HG02970 (cell line): ENCODE measurements around the gene POU2F3.
"Not testable (repeated sequence)": the region's sequence is repeated elsewhere in the genome, so short reads cannot be mapped to it uniquely, and the experiment has no call there.

Experiments used
- ATAC-seq: cut with Tn5 transposase; IDR thresholded peaks from one replicate; pipeline ENCODE4 v1.9.1; 2021; ENCODE audit warnings: mild to moderate bottlenecking, moderate library complexity, moderate number of reproducible peaks; ENCODE audit not compliant: unreplicated experiment, low FRiP score

The POU2F3 gene

DNA sequence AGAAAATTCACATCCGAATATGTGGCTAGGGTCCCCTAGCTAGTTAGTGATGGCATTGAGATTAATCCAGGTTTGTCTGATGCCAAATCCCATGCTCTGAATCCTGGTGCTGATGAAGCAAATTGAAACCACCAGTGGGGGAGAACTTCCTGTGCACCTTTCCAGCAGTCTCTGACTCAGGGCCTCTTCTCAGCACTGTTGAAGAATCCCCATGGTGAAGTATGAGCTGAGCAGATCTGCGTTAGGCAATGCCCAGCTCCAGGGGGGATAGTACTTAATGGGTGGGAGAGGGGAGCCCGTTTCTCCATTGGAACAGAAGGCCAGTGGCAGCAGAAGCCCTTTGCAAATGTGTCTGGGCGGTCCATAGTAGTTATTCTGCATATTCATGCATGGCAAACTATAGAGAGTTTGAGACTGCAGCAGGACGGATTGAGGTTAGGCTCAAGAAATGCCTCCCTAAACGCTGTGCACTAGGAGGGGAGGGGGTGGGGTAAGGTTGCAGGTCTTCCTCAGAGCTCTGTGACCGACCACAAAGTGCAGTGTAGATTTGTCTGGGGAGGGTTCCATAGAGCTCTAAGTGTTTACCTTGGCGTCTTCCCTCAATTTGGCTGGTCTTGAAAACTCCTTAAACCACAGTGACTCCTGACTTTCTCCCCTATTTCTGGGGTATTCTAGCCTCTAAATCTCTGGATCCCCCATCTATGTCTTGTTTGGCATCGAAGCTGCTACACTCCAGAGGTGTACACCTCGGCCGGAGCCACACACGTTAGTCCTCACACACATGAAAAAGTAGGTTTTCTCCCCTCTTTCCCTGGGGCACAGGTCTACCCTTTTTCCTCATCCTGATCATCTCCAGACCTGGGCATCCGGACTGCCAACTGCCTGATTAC is 4.8 kb downstream of the POU2F3 start:
- ATAC-seq, result no peak

DNA sequence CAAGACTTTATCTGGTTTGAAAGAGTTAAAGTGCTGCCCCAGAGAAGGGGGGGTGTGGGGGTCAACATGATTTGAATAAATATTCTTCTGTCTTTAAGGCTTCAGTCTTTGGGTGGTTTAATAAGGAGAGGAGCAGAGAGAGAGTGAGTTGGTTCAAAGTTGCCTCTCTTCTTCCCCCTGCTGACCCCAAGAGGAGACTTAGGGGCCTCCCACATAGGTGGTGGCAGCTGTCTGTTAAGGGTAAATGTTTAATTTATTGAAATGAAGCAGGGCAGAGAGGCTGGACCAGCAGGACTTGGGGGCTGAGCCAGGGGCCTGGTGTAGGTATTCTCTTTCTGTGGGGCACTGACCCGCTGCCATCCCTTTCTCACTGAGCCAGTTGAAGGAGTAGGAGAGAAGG is 5.5 kb downstream of the POU2F3 start:
- ATAC-seq, result no peak

DNA sequence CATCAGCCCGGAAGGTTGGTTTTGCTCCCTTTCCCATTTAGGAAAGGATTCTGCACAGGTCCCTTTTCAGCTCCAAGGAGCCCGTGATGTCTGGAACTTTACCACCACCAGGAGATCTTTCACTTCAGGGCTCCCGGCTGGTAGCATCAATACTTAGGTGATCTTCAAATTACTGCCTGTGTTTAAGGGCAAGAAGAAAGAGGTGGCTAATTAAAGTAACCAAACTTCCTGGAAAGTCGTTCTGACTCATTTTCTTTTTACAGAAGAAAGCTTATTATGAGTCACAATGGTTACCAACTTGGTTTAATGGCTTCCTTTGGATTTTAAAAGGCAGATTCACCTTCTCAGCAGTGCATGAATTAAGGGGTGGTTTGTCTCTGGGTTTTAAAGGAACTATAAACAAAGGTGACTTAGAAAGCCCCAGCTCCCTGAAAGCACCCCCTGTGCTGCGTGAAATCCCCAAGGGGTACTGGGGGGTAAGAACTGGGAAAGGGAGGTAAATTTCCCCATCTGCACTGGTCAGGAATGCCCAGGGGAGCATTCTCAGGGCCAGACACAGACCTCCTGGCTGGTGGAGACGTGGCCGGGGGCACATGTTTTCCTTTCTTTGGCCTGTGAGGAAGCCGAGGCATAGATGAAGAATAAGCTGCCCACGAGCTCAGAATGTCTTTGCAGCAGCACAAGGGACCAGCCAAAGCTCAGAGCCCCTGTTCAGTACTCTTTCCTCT is 8.8 kb downstream of the POU2F3 start:
- ATAC-seq, result no peak

DNA sequence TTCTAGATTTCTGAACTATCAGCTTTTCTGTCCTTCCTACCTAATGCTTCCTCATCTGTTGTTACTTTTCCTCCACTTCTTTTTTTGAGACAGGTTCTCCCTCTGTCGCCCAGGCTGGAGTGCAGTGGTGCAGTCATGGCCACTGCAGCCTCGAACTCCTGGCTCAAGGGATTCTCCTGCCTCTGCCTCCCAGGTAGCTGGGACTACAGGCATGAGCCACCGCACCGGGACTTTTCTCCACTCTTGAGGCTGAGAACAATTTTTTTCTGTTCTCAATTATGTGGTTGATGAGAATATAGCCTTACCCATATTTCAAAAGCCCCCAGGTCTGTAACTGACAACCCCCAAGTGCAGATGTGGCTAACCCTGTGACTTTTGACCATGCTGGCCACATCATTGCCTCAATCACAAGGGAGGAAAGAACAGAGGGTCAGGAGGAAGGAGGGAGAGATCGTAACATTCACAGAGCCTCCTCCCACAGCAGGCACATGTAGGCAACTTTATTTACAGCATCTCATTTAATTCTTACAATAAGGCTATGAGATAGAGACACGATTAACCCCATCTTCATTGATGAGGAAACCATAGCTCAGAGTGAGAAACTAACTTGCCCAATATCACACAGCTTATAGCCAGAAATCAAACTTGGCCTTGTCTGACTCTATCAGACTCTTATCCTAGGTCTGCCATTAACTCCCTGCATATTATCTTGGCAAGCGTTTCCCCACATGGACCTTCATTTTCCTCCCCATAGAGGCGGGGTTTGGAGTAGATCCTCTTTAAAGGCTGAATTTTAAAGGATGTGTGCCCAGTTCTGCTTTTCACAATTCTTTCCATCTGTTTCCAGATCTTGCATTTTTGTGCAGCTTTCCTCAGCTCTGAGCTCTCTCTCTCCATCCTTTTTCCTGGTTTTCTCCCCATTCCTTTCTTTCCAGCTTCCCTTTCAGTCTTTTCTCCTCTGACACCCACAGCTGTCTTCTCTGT is 9.6 kb downstream of the POU2F3 start:
- ATAC-seq, result no peak

DNA sequence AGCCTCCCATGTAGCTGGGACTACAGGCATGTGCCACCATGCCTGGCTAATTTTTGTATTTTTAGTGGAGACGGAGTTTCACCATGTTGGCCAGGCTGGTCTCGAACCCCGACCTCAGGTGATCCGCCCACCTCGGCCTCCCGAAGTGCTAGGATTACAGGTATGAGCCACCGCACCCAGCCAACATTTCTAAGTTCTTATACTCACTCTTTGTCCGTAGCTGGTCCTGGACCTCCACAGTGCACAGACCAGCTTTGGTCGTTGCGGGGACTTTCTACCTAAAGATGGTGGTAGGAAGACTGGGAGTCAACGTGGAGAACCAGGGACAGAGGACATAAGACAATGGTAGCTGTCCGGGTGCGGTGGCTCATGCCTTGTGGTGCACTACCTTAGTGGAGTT is 13.4 kb downstream of the POU2F3 start:
- ATAC-seq, result not testable (repeated sequence)

DNA sequence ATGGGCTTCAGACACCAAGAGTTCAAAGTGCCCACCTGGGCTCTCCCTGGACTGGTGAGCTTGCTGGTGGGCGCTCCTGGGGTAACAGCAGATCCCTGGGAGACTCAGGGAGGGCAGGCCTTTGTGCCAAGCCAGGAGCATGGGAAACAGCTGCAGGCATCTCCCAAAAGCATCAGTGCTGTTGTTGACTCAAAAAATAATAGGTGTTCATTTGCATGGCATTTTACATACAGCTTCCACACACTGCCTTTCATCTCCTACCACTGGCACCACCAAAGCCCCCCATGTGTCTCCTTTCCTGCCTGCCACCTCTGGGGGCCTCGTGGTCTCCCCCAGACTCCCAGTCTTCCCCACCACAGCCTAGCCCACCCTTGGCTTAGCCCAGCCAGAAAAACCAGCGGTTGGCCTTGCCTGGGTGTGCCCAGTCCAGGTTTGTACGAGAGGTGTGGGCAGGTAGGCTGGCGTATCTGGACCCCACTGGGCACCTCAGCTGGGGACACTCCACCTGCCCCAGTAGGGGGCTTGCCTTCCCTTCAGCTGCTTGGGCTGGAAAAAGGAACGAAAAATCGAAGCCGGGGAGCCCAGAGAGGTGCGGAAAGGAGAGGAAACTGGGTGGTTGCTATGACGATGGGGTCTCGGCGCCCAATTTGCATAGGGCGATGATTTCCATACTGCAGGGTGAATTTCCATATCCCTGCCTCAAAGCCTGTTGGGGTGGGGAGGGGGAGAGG is 15.0 kb downstream of the POU2F3 start:
- no peak for ATAC-seq

DNA sequence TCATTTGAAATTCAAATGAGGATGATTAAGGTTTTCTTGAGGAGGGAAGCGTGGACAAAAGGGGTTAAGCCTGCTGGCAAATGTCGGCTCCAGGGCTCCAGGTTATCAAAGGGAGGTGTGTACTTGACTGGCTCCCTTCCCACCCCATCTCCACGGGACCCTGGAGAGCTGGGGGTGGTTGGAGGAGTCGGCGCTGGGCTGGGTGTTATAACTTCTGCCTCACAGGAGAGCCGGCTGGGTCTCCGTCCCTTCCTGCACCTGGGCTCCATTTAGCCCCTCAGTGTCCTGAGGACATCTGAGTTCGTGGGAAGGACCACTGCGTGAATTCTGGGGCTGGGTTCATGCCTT is 15.6 kb downstream of the POU2F3 start:
- no peak for ATAC-seq

DNA sequence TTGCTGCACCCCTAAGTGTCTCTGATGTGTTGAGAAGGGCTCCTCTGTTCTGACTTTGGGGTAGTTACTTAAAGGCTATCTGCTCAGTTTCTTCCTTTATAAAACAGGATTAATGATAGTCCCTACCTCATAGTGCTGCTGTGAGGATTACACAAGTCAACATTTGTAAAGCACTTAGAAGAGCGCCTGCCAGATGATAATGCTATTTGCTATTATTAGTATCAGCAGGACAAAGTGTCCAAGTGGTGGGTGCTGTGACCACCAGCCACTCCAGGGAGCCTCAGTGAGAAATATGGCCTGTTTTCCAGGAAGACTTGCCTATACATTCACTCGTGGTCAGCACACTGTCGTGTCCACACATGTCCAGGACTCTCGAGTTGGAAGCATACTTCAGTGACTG is 16.2 kb downstream of the POU2F3 start:
- no peak for ATAC-seq

DNA sequence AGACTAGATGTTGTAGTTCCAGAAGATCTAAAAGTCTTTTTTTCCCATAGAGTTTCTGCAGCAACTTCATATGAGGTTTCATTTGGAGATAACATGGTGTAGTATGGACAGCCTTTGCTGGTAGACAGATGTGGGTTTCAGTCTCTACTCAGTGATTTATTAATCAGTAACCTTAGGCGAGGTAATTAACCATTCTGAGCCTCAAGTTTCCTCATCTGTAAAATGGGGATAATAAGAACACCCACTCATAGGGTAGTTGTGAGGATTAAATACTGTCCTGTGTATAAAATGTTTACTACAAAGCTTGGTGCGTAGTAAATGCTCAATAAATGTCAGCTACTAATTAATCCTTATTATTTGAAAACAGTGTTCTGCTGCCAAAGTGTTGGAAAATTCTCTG is 16.8 kb downstream of the POU2F3 start:
- ATAC-seq, result no peak

DNA sequence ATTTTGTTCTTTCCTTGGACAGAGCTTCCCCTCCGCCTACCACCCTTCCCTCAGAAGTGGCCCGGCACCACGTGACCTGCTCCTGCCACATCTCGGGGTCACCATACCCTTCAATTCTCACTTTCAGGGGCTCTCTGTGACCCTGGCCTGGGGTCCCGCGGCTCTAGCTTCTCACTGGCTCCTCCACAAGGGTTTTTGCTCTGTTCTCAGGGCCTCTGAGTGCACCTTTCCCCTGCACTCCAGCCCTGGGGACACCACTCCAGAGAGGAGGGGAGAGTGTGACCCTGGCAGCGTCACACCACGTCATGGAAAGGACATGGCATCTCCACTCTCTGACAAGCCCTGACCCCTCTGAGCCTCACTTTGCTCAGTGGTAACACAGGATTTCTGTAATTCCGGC is 17.4 kb downstream of the POU2F3 start:
- ATAC-seq, result no peak

DNA sequence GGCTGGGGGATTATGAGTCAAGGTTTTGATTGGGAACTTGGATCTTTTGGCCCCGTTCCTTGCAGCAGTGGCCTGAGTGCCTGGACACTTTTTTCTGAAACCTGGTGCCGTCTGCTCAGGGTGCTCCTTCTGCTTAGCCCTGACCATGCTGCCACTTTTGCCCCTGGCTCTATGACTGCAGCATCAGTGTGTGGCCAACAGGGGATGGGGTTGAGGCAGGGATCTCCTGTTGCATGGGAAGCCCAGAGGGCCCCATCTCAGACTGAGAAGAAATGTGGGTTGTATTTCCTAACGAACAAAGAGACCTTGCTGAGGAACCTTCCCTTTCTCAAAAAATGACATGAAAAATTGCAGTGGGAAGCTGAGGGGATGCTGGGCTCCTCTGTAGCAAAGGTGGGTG is 18.7 kb downstream of the POU2F3 start:
- no peak for ATAC-seq

DNA sequence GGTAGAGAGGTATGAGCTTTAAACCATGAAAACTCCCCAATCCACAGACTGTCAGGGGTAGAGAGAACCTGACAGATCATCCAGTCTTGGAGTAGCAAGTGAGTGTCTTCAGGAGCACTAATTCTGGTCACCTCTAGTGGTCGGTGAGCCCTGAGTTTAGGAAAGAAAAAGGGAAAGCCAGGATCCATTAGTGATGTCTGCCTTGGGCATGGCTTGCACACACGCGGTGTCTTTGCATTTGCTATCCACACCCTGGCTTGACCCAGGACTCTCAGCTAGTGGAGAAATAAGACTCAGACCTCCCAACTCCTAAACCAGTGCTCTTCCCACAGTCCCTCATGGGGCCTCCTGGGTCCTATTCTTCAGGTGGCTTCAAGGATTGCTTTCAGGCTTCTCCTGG is 19.3 kb downstream of the POU2F3 start:
- ATAC-seq, result no peak

DNA sequence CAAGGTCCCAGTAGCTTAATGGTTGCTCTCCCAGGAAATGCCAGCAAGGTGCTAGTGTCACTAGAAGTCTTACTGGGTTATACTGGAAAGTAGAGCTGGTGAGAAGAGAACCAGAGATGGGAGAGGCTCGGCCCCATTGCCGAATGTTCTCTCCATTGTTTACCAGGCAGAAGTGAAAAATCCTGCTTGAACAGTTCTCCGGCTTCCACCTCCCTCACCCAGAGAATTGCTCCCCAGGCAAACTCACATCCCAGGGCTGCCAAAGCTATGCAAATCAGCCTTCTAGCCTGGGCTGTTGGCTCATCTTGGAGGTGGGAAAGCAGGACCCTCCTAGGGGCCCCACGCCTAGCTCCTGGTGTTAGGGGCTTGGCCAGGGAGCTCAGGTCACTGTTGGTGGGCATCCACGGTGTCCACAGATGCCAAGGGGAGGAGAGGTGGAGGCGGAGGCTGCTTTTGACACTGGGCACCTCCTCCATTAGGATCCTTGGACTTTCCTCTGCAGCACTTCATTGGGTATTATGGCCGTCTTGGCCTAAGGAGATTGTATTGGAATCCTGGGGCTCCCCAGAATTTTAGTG is 20.1 kb downstream of the POU2F3 start:
- no peak for ATAC-seq

DNA sequence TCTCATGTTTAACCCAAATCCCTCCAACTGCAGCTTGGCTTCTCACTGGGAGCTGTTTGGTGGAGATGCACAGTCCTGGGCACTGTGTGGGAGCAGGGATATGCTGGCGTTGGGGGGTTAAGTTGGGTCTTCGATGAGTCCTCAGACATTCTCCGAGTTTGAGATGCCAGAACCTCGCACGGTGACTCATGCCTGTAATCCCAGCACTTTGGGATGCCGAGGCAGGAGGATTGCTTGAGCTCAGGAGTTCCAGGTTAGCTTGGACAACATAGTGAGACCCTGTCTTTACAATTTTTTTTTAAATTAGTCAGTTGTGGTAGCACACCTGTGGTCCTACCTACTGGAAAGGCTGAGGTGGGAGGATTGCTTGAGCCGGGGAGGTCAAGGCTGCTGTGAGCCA is 20.7 kb downstream of the POU2F3 start:
- ATAC-seq, result no peak

DNA sequence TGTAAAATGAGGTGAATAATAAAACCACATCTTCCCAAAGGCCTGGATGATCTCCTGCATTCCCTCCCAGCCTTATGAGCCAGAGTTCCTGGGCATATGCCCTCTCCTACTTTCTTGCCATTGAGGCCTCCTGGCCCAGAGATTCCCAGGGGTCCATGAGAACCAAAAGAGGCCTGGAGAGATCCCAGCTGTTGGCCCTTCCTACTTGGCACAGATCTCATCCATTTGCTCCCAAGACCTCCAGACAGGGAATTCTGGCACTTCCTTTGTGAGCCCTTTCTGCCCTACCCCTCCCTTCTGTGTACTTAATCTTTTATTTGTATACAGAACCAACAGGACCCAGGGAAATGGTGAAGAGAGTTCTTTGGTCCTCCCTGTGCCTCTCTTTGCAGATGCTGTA is 21.4 kb downstream of the POU2F3 start:
- no peak for ATAC-seq

DNA sequence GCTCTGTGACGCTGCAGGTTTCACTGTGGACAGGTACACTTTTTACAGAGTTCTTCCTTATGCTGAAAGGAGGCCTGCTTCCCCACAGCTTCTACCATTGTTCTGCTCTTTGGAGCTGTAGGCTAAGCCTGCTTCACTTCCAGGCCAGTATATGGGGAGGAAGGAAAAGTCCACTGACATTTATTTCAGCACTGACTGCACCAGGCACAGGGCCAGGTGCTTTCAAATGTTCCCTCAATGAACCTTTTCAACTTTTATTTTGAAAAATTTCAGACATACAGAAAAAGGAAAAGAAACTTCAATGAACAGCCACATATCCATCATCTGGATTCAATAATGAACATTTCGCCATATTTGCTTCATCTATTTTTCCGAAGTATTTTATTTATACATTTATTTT is 22.0 kb downstream of the POU2F3 start:
- ATAC-seq, result no peak

DNA sequence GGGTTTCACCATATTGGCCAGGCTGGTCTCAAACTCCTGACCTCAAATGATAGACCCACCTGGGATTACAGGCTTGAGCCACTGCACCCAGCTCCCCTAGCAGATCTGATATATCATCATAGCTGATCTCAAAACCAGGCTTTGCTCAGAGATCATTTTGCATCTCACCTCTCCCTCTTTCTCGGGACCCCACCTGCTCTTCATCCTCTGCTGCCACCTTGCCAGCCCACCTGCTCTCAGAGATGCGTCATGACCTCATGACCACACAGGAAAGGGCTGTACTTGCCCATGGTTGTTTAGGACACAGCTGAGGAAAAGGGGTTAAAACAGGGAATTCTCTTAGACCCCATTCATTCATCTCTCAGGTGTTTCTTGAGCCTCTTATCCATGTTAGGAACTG is 27.4 kb downstream of the POU2F3 start:
- ATAC-seq, result no peak

DNA sequence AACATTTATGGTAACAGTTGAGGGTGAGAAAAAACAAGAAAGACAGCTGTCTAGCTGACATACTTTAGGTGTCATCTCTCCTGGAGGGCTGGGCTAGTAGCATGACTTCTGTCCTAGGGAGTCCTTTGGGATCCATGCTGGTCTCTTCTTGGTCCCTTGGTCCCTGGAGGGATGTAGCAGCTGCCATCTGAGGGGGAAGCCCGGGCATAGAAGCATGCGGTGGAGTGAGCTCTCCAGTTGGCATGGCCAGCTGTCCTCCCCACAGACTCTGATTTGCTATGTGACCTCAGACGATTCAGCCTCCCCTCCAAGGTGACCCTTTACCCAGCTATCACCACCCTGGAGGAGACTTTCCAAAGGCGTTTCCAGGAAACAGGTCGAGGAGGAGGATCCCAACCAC is 28.7 kb downstream of the POU2F3 start:
- ATAC-seq, result no peak

DNA sequence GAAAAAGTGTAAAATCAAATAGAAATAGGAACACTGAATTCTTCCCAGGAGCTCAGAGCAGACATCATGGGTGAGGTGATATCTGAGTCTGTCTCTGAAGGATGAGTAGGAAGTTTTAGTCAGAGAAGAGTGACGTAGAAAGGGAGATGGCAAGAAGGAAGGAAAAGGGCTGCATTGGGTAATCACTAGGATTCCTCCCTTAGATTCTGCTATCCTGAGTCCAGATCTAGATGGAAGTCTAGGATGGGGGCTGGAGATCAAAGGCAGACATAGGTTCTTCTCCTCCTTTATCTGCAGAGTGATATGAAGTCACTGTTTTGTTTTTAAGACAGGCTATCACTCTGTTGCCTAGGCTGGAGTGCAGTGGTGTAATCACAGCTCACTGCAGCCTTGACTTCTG is 30.4 kb downstream of the POU2F3 start:
- ATAC-seq, result no peak

DNA sequence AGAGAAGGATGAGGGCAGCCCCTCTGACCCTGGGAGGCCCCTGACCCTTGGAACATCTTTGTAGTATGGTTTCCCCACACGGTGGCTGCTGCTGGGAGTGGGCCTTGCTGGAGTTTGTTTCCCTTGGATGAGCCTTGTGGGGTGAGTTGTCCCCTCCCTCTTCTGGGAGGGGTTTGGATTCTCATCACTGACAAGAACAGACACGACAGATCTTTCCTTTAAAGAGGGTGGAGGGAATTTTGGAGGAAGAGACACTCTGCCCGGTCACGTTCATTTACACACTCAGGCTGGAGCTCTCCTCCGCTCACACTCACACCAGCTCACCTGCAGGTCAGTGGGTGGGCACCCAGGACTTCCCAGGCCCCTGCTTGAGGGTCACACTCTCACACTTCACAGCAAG is 31.7 kb downstream of the POU2F3 start:
- ATAC-seq, result no peak
